ENCODE results near the gene TMEM171.

TMEM171 gene

GRCh38 chr5:73120222-73121118 is at the start of gene TMEM171:
Gene TMEM171, plus strand, starts transcription at chr5:73120575. Its CDS starts 2,799 bp downstream, at chr5:73123374.
- no peak for DNase-seq (ENCODE audit: low spot score)

- DNase-seq (ENCODE audit: low spot score), result no peak
Observed at GRCh38 chr5:73081093-73081492, 39.3 kb upstream of the TMEM171 start.

GRCh38 chr5:73088026-73088425 is 32.3 kb upstream of the TMEM171 start:
- DNase-seq (ENCODE audit: low spot score), result no peak

- DNase-seq (ENCODE audit: low spot score), result no peak
Observed at GRCh38 chr5:73093943-73094342, 26.4 kb upstream of the TMEM171 start.

GRCh38 chr5:73094415-73094814 is 26.0 kb upstream of the TMEM171 start:
- no peak for DNase-seq (ENCODE audit: low spot score)

GRCh38 chr5:73095564-73096238 is 24.7 kb upstream of the TMEM171 start:
- DNase-seq (ENCODE audit: low spot score), result no peak

- DNase-seq (ENCODE audit: low spot score), result peak; percentile 9
Observed at GRCh38 chr5:73096239-73096575, 24.2 kb upstream of the TMEM171 start.

- DNase-seq (ENCODE audit: low spot score), result no peak
Observed at GRCh38 chr5:73097740-73098139, 22.6 kb upstream of the TMEM171 start.

- no peak for DNase-seq (ENCODE audit: low spot score)
Observed at GRCh38 chr5:73100109-73100508, 20.3 kb upstream of the TMEM171 start.

- no peak for DNase-seq (ENCODE audit: low spot score)
Observed at GRCh38 chr5:73103870-73104299, 16.5 kb upstream of the TMEM171 start.

GRCh38 chr5:73104326-73104725 is 16.0 kb upstream of the TMEM171 start:
- DNase-seq (ENCODE audit: low spot score), result no peak

GRCh38 chr5:73106335-73106734 is 14.0 kb upstream of the TMEM171 start:
- no peak for DNase-seq (ENCODE audit: low spot score)

- no peak for DNase-seq (ENCODE audit: low spot score)
Observed at GRCh38 chr5:73110190-73110589, 10.2 kb upstream of the TMEM171 start.

GRCh38 chr5:73111536-73111935 is 8.8 kb upstream of the TMEM171 start:
- DNase-seq (ENCODE audit: low spot score), result no peak

GRCh38 chr5:73112359-73112758 is 8.0 kb upstream of the TMEM171 start:
- no peak for DNase-seq (ENCODE audit: low spot score)

GRCh38 chr5:73114044-73114688 is 6.2 kb upstream of the TMEM171 start:
- no peak for DNase-seq (ENCODE audit: low spot score)

GRCh38 chr5:73115399-73116051 is 4.8 kb upstream of the TMEM171 start:
- DNase-seq (ENCODE audit: low spot score), result no peak

GRCh38 chr5:73116506-73116905 is 3.9 kb upstream of the TMEM171 start:
- no peak for DNase-seq (ENCODE audit: low spot score)

- DNase-seq (ENCODE audit: low spot score), result no peak
Observed at GRCh38 chr5:73117088-73117740, 3.2 kb upstream of the TMEM171 start.

GRCh38 chr5:73118391-73118973 is 1.9 kb upstream of the TMEM171 start:
- no peak for DNase-seq (ENCODE audit: low spot score)

- no peak for DNase-seq (ENCODE audit: low spot score)
Observed at GRCh38 chr5:73119451-73120157, 771 bp upstream of the TMEM171 start.
